HUDEP-2 (cell line): ENCODE data around the gene CBX1.

Experiments
- DNase-seq, 76 experiments: peaks; one replicate each; lab custom pipeline; 2025; ENCODE audit not compliant: unreplicated experiment in 76 of 76; lab: John Stamatoyannopoulos, UW

The CBX1 gene

GRCh38 chr17:48101012-48101720, at the start of gene CBX1:
TSS of gene CBX1 (minus strand) at chr17:48101478. CDS start at chr17:48077004, 24,474 bp downstream.
- peak; percentile 21 to 95 (median 83) for DNase-seq

GRCh38 chr17:48150597-48151001, 49.3 kb upstream of the CBX1 start:
- DNase-seq = no peak

GRCh38 chr17:48149787-48150463, 48.6 kb upstream of the CBX1 start:
- DNase-seq = no peak

GRCh38 chr17:48148854-48149786, 47.8 kb upstream of the CBX1 start:
- no peak for DNase-seq

- DNase-seq = no peak
Observed at GRCh38 chr17:48148029-48148770, 46.9 kb upstream of the CBX1 start.

GRCh38 chr17:48144976-48145798, 43.9 kb upstream of the CBX1 start:
- no peak for DNase-seq

- no peak for DNase-seq
Observed at GRCh38 chr17:48144231-48144630, 43.0 kb upstream of the CBX1 start.

- DNase-seq = no peak
Observed at GRCh38 chr17:48143629-48144028, 42.4 kb upstream of the CBX1 start.

- no peak for DNase-seq
Observed at GRCh38 chr17:48139944-48140343, 38.7 kb upstream of the CBX1 start.

GRCh38 chr17:48137656-48138055, 36.4 kb upstream of the CBX1 start:
- DNase-seq = no peak

- DNase-seq = peak in 1 of 76 experiments; percentile 4
Observed at GRCh38 chr17:48134912-48135480, 33.7 kb upstream of the CBX1 start.

- no peak for DNase-seq
Observed at GRCh38 chr17:48132385-48132784, 31.1 kb upstream of the CBX1 start.

GRCh38 chr17:48131216-48131824, 30.0 kb upstream of the CBX1 start:
- peak in 49 of 76 experiments; percentile 1 to 65 (median 32) for DNase-seq

- DNase-seq = no peak
Observed at GRCh38 chr17:48129981-48130380, 28.7 kb upstream of the CBX1 start.

- no peak for DNase-seq
Observed at GRCh38 chr17:48128400-48128799, 27.1 kb upstream of the CBX1 start.

GRCh38 chr17:48127371-48128051, 26.2 kb upstream of the CBX1 start:
- no peak for DNase-seq

GRCh38 chr17:48126532-48126850, 25.2 kb upstream of the CBX1 start:
- no peak for DNase-seq

- no peak for DNase-seq
Observed at GRCh38 chr17:48125829-48126531, 24.7 kb upstream of the CBX1 start.
